ENCODE measurements around the gene NRG2.

Gene NRG2

GRCh38 chr5:139872851-139873794 lies 170.0 kb downstream of the NRG2 start:
- no peak for DNase-seq

GRCh38 chr5:139872052-139872766 lies 170.9 kb downstream of the NRG2 start:
- no peak for DNase-seq

- no peak for DNase-seq
Observed at GRCh38 chr5:139871614-139872013, 171.5 kb downstream of the NRG2 start.

GRCh38 chr5:139870677-139871076 lies 172.4 kb downstream of the NRG2 start:
- DNase-seq = no peak

- DNase-seq = no peak
Observed at GRCh38 chr5:139869042-139869790, 173.9 kb downstream of the NRG2 start.

GRCh38 chr5:139867581-139867980 lies 175.5 kb downstream of the NRG2 start:
- DNase-seq = no peak

- DNase-seq = no peak
Observed at GRCh38 chr5:139867109-139867508, 176.0 kb downstream of the NRG2 start.

- no peak for DNase-seq
Observed at GRCh38 chr5:139864716-139865483, 178.2 kb downstream of the NRG2 start.

GRCh38 chr5:139863855-139864558 lies 179.1 kb downstream of the NRG2 start:
- DNase-seq = peak; percentile 37

GRCh38 chr5:139863361-139863760 lies 179.7 kb downstream of the NRG2 start:
- no peak for DNase-seq

- no peak for DNase-seq
Observed at GRCh38 chr5:139862803-139863202, 180.3 kb downstream of the NRG2 start.

- no peak for DNase-seq
Observed at GRCh38 chr5:139862313-139862712, 180.8 kb downstream of the NRG2 start.

GRCh38 chr5:139861889-139862207 lies 181.3 kb downstream of the NRG2 start:
- no peak for DNase-seq

GRCh38 chr5:139861021-139861888 lies 181.8 kb downstream of the NRG2 start:
- DNase-seq = no peak

- DNase-seq = no peak
Observed at GRCh38 chr5:139859013-139859412, 184.1 kb downstream of the NRG2 start.

GRCh38 chr5:139856714-139857113 lies 186.4 kb downstream of the NRG2 start:
- peak; percentile 31 for DNase-seq

- DNase-seq = no peak
Observed at GRCh38 chr5:139855946-139856540, 187.1 kb downstream of the NRG2 start.

- DNase-seq = no peak
Observed at GRCh38 chr5:139855451-139855850, 187.6 kb downstream of the NRG2 start.

- DNase-seq = no peak
Observed at GRCh38 chr5:139854953-139855352, 188.1 kb downstream of the NRG2 start.

GRCh38 chr5:139854029-139854605 lies 189.0 kb downstream of the NRG2 start:
- DNase-seq = no peak
